GM21619 (cell line): Measurements from ENCODE around the gene PLA2G4A.
A peak's percentile ranks its signal among the peaks of the same experiment; 100 is the strongest.

Experiments used
- ATAC-seq: cut with Tn5 transposase; IDR thresholded peaks from one replicate; pipeline ENCODE4 v1.9.1; 2021; ENCODE audit not compliant: unreplicated experiment

Gene PLA2G4A

GRCh38 chr1:186828611-186829454, at the start of gene PLA2G4A:
PLA2G4A (plus strand) TSS chr1:186828949; CDS start chr1:186854355, 25,406 bp downstream.
- peak; percentile 80 for ATAC-seq

DNA sequence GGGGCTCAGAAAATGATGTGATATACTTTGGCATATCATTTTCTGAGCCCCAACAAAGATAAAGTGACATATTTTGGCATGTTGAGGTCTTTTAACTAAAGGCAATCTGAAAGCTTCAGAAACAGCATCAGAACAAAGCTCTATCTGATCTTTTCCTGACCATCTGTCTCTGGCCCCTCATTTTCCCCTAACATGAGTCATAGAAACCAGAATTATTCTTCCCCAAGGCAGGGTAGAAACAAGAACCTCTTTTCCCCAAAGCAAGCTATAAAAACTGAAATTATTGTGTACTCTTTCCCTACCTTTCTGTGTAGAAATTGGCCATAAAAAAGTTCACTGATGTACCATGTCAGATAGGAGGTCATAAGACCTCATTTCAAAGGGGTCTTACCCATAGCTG, 48.7 kb upstream of the PLA2G4A start:
- ATAC-seq: peak; percentile 49

- no peak for ATAC-seq
These were observed 47.0 kb upstream of the PLA2G4A start for GRCh38 chr1:186781730-186782129.

GRCh38 chr1:186782791-186783190, 46.0 kb upstream of the PLA2G4A start:
- no peak for ATAC-seq

DNA sequence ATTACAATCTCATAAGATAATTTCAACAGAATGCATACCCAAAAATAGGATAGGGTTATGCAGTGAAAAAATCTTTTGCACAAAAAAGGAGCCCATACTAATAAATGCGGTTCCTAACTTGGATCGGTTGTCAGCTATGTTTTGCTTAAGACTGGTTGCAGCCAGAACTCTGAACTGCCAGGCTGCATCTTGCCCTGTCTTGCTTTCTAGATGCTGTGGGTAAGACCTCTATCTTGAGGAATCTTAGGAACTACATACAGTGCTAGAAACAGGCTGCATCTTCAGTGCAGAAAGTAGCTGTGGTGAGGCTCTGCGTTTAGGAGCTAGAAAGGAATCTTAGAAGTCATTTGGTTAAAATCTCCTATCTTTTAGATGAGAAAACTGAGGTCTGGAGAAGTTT, 45.6 kb upstream of the PLA2G4A start:
- no peak for ATAC-seq

DNA sequence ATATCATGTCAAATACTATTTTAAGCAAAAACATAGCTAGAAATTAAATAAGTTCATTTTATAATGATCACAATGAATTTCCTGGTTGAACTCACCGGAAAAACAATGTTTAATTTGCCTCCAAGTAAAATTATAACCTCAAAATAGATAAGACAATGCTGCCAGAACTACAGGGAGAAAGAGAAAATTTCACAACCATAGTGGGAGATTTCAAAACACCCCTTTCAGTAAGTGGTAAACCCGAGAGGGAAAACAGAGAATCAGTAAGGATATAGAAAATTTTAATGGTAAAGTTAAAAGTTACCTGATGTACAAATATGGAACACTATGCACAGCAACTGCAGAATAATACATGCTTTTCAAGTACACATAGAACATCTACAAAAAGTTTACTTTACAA, 43.2 kb upstream of the PLA2G4A start:
- ATAC-seq: no peak

- ATAC-seq: no peak
These were observed 38.6 kb upstream of the PLA2G4A start for GRCh38 chr1:186790101-186790500.

DNA sequence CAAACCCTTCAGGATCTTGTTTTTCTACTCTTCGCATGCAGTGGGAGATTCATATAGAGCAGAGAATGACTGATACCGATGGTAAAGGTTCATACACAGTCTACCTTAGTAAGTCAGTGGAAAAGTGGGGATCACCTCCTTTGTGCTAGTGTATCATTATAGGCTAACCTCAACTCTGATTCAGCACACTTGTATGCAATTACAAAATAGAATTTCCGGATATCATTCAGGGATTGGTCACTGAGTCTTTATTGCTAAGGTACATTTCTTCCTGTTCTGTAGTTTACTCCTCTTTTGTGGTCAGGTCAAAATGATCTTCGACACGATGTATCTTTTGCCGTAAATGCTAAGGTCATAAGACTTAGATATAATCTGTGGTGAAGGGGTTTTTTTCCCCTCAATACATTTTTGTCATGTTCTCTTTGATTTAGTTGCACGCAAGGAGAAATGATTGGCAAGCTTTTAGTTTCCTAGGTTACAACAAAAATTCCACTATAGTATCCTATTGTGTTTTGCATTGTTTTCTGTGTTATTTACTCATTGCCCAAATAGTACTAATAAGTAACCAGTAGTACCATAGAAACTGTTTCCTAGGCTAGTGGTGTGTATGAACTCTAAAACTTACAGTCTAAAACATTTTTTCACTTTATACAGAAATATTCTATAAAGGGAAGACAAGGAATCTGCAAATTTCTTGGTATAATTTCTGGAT, 35.7 kb upstream of the PLA2G4A start:
- ATAC-seq: peak; percentile 44

GRCh38 chr1:186793582-186793927, 35.2 kb upstream of the PLA2G4A start:
- ATAC-seq: peak; percentile 44

- no peak for ATAC-seq
These were observed 29.6 kb upstream of the PLA2G4A start for GRCh38 chr1:186798960-186799688.

- peak; percentile 92 for ATAC-seq
These were observed 29.1 kb upstream of the PLA2G4A start for GRCh38 chr1:186799689-186800054.

- ATAC-seq: no peak
These were observed 26.4 kb upstream of the PLA2G4A start for GRCh38 chr1:186802388-186802787.

GRCh38 chr1:186804679-186805078, 24.1 kb upstream of the PLA2G4A start:
- no peak for ATAC-seq

GRCh38 chr1:186806477-186806876, 22.3 kb upstream of the PLA2G4A start:
- no peak for ATAC-seq

DNA sequence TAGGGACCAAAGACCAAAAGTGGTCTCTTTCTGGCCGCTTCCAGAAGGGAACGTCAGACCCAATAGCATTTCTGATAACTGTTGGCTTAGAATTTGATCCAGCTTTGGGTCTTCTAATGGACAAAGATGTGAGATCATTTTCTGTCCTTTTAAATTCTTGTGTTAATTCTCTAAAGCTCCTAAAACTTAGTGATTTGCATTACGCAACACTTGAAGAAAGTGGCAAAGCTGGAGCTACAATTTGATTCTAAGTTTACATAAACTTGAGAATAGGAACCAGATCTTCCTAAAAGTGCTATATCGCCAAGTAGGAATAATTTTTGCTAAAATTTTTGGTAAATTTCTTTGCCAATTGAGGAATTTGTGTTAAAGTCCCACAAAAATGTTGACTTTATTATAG, 21.6 kb upstream of the PLA2G4A start:
- ATAC-seq: no peak

DNA sequence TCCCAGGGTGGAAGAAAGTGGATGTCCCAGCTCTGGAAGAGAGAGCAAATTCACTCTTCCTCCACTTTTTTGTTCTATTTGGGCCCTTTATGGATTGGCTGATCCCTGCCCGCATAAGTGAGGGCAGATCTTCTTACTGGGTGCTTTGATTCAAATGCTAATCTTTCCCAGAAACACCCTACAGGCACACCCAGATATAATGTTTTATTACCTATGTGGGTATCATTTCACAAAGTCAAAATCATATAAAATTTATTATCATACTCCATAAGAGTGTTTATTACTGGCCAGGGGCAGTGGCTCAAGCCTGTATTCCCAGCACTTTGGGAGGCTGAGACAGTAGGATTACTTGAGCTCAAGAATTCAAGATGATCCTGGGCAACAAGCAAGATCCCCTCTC, 16.9 kb upstream of the PLA2G4A start:
- no peak for ATAC-seq

- ATAC-seq: no peak
These were observed 16.2 kb upstream of the PLA2G4A start for GRCh38 chr1:186812570-186812969.

DNA sequence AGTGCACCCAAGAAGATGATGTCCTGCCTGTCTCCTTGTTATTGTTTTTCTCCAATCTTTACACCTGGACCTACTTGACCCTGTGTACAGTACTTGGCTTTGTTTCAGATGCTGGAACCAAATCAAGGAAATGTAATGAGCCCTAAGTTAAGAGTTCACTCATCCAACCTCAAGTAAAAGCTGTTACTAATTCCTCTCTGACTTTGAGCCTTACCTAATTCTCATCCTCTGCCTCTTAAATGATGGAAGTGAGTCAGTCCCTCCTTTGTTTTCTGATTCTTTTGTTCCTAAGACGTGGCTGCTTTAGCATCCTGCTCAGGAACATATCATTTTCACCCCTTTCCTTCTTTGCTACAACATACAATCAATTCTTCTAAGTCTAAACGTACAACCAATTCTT, 15.3 kb upstream of the PLA2G4A start:
- ATAC-seq: no peak

GRCh38 chr1:186819126-186819525, 9.6 kb upstream of the PLA2G4A start:
- peak; percentile 74 for ATAC-seq

GRCh38 chr1:186819563-186819962, 9.2 kb upstream of the PLA2G4A start:
- ATAC-seq: peak; percentile 54

- ATAC-seq: no peak
These were observed 1.2 kb downstream of the PLA2G4A start for GRCh38 chr1:186829686-186830587.
